AG04450 (cell line): ENCODE results near the gene OR2B2. TPM values are rescaled to one million over a fixed set of nuclear protein-coding genes. Genes with fewer than 3 reads are reported as not detected.

ENCODE experiments used
- CTCF ChIA-PET: fragments of 300-600, 350-600 bp; formaldehyde crosslinking; extraction: SDS; loops from one replicate; lab custom pipeline; 2022; ENCODE audit warnings: antibody characterized with exemption, inconsistent platforms; lab: Charles Lee
- POLR2A ChIA-PET: fragments of 350-600 bp; formaldehyde crosslinking; extraction: SDS; loops from one replicate; lab custom pipeline; 2021; ENCODE audit warnings: antibody characterized with exemption, inconsistent platforms; lab: Yijun Ruan, JAX
- DNase-seq: peaks from one replicate; pipeline ENCODE4 v3.0.0-alpha.2; 2011; ENCODE audit warnings: low read depth, low spot score
- H3K27ac ChIP-seq: one replicate; pipeline ENCODE4 v1.5.1; 2012; ENCODE audit warnings: low read depth, low read length, control low read depth
- H3K27me3 ChIP-seq: one replicate; pipeline ENCODE4 v1.6.0; 2012; ENCODE audit warnings: low read length; ENCODE audit not compliant: control insufficient read depth, insufficient read depth
- H3K4me3 ChIP-seq: 2 replicates; pipeline ENCODE4 v1.5.1; 2011; ENCODE audit warnings: mild to moderate bottlenecking, low read depth, low read length, control low read depth
- H3K9me3 ChIP-seq: 2 replicates; pipeline ENCODE4 v1.5.1; 2012; ENCODE audit warnings: low read length; ENCODE audit not compliant: control insufficient read depth, insufficient read depth
- CTCF ChIP-seq: IDR thresholded peaks from 2 replicates; pipeline ENCODE4 v1.5.1; 2011; ENCODE audit warnings: low read depth, low read length, control low read depth, inconsistent platforms
- polyA plus RNA-seq: library from polyadenylated mRNA; depleted of rRNA; stranded (reverse); fragments of >200 nt; gene quantifications from 2 replicates; pipeline ENCODE4 v1.2.3, GENCODE V29; 2011

The OR2B2 gene
- polyA plus RNA-seq, 1 experiment: not detected

GRCh38 chr6:27897580-27898206 lies 14.5 kb downstream of the OR2B2 start:
- DNase-seq: no peak
- POLR2A ChIA-PET: interaction anchor here (5.3 kb wide), 1 partner anchor 89 kb away, joined by 167 read pairs; a partner anchor contains a TSS
- Histone ChIP-seq H3K4me3 (no peak overlapping the region), H3K27ac (no peak overlapping the region), H3K27me3 (no peaks in the 10 kb centered on the region), H3K9me3 (no peaks in the 10 kb centered on the region)
- no peak for TF ChIP-seq CTCF
- CTCF ChIA-PET: interaction anchor here (1.1 to 6.2 kb wide), 8 partner anchors 62 to 771 kb away, joined by 6 to 99 read pairs (median 34); a partner anchor contains a TSS

DNA sequence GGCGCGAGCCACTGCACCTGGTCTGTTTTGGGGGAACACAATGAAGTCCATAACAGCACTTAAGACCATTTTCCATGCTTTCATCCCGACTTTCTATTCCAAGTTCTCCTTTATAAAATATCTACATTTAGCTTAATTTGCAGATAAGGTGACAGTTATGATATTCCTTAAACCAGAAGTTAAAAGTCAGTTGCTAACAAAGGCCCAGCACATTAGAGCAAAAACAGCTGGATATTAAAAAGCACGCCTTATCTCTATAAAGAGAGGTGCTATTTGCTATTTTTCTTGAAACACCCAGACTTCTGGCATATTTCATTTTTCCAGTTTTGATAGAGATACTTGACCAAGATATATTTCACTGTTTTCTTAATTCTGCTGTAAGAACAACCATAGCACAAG lies 15.8 kb downstream of the OR2B2 start:
- no peak for TF ChIP-seq CTCF
- CTCF ChIA-PET: interaction anchor here (0.6 to 6.2 kb wide), 34 partner anchors 9 to 1905 kb away, joined by 3 to 99 read pairs (median 6); a partner anchor contains a TSS
- no peak overlapping the region for H3K4me3 ChIP-seq
- DNase-seq: no peak
- no peaks in the 10 kb centered on the region for H3K9me3 ChIP-seq
- POLR2A ChIA-PET: interaction anchor here (0.7 to 5.3 kb wide), 7 partner anchors 24 to 750 kb away, joined by 3 to 167 read pairs (median 45); a partner anchor contains a TSS
- no peaks in the 10 kb centered on the region for H3K27me3 ChIP-seq
- H3K27ac ChIP-seq: no peak overlapping the region

- Histone ChIP-seq H3K9me3 (no peaks in the 10 kb centered on the region), H3K27me3 (no peaks in the 10 kb centered on the region), H3K27ac (peak overlapping the region; percentile 87), H3K4me3 (peak overlapping the region; percentile 91)
- CTCF ChIA-PET: interaction anchor here (0.5 to 6.2 kb wide), 40 partner anchors 10 to 1873 kb away, joined by 3 to 99 read pairs (median 5); a partner anchor contains a TSS
- peak; percentile 88 for TF ChIP-seq CTCF
- POLR2A ChIA-PET: interaction anchor here (0.7 to 5.3 kb wide), 14 partner anchors 23 to 1873 kb away, joined by 3 to 167 read pairs (median 42); a partner anchor contains a TSS
- peak; percentile 75 for DNase-seq
Observed at GRCh38 chr6:27894839-27895762, 17.1 kb downstream of the OR2B2 start.

DNA sequence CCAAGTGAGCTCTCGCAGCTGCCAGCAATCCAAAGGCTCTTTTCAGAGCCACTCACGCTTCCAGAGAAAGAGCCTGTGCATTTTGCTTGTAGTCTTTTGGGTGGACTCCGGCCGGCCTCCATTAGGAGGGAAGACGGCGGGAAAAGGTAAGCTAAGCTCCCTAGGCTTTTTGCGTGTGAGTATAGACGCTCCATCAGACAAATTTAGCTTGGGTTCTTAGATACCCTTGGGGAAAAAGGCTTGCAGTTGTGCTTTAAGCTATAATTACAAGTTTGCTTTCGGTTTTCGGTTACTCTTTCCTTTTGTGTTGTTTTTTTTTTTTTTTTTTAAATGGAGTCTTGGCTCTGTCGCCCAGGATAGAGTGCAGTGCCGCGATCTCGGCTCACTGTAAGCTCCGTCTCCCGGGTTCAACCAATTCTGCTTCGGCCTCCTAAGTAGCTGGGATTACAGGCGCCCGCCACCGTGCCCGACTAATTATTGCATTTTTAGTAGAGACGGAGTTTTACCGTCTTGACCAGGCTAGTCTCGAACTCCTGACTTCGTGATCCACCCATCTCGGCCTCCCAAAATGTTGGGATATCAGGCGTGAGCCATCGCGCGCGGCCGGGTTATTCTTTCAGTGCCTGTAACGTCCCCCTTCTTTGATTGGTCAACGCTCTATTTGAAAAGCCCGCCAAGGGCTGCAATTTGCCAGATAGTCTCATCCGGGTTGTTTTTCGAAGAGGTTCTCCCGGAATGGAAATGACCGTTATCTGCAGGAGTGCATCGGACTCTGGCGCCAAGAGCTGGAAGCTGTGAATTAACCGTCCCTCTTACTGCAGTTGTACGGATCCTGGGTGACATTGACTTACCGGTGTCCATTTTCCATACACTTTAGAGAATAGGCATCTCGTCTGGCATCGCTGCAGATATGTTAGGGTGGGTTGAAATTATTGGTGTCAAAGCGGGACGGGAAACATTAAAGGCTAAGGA lies 18.1 kb downstream of the OR2B2 start:
- Histone ChIP-seq H3K27ac (peak overlapping the region; percentile 87), H3K4me3 (peak overlapping the region; percentile 91), H3K27me3 (no peaks in the 10 kb centered on the region), H3K9me3 (no peaks in the 10 kb centered on the region)
- TF ChIP-seq CTCF: no peak
- ChIA-PET POLR2A (interaction anchor here (0.7 to 5.3 kb wide), 18 partner anchors 22 to 1877 kb away, joined by 3 to 167 read pairs (median 17); a partner anchor contains a TSS), CTCF (interaction anchor here (0.6 to 6.2 kb wide), 28 partner anchors 12 to 1871 kb away, joined by 3 to 99 read pairs (median 8); a partner anchor contains a TSS)
- DNase-seq: peak; percentile 87
